Body of pancreas (tissue), 4 donors: ENCODE measurements around the gene CD1B.

Experiments
- POLR2A ChIP-seq, 3 donors: fragments of 450-650 bp; IDR thresholded peaks; one replicate each; pipeline ENCODE4 v1.6.1; 2016; ENCODE audit warnings: antibody characterized with exemption in 3 of 3, mild to moderate bottlenecking in 2 of 3
- TF ChIP-seq, protein P1 (sequence below), 7 experiments: fragments of 450-650 bp in 4 of 7; fragments of 200-600 bp in 3 of 7; sonication (generic) in 3 of 7; IDR thresholded peaks; one replicate each; pipeline ENCODE4 v1.5.1; 2016 to 2019; ENCODE audit warnings: antibody characterized with exemption in 7 of 7

DNA sequence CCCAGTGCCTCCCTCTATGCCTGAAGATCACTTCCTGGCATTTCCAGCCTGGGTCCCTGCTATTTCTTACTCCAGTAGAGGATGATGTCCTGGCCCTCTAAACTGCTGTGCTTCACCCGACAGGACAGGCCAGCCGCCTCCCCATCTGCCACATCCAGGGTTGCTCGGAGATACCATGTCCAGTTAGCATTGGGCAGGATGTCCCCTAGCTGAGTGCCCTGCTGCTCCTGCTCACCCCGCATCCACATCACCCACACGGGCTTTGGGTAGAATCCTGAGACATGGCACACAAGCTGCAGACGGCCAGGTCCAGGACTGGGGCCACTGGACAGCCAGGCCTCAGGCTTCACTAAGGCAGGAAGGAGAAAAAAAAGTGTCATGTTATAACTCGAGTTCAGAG is 2.0 kb downstream of the CD1B start:
- TF ChIP-seq, protein P1, sequence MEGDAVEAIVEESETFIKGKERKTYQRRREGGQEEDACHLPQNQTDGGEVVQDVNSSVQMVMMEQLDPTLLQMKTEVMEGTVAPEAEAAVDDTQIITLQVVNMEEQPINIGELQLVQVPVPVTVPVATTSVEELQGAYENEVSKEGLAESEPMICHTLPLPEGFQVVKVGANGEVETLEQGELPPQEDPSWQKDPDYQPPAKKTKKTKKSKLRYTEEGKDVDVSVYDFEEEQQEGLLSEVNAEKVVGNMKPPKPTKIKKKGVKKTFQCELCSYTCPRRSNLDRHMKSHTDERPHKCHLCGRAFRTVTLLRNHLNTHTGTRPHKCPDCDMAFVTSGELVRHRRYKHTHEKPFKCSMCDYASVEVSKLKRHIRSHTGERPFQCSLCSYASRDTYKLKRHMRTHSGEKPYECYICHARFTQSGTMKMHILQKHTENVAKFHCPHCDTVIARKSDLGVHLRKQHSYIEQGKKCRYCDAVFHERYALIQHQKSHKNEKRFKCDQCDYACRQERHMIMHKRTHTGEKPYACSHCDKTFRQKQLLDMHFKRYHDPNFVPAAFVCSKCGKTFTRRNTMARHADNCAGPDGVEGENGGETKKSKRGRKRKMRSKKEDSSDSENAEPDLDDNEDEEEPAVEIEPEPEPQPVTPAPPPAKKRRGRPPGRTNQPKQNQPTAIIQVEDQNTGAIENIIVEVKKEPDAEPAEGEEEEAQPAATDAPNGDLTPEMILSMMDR (IDR thresholded peaks at IDR 0.05): no peak
- TF ChIP-seq POLR2A (IDR thresholded peaks at IDR 0.05): no peak
